ENCODE data around the gene CD19.

DNA sequence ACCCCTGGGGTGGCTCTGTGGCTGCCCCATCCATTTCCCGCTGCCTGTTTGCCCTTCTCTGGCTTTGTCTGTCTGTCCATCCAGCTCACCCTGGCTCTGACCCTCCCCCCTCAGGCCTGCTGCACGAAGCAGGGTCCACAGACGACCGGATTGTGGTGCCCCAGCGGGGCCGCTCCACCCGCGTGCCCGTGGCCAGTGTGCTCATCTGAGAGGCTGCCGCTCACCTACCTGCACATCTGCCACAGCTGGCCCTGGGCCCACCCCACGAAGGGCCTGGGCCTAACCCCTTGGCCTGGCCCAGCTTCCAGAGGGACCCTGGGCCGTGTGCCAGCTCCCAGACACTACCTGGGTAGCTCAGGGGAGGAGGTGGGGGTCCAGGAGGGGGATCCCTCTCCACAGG lies 52.3 kb downstream of the CD19 start:
- TF ChIP-seq, protein P1, sequence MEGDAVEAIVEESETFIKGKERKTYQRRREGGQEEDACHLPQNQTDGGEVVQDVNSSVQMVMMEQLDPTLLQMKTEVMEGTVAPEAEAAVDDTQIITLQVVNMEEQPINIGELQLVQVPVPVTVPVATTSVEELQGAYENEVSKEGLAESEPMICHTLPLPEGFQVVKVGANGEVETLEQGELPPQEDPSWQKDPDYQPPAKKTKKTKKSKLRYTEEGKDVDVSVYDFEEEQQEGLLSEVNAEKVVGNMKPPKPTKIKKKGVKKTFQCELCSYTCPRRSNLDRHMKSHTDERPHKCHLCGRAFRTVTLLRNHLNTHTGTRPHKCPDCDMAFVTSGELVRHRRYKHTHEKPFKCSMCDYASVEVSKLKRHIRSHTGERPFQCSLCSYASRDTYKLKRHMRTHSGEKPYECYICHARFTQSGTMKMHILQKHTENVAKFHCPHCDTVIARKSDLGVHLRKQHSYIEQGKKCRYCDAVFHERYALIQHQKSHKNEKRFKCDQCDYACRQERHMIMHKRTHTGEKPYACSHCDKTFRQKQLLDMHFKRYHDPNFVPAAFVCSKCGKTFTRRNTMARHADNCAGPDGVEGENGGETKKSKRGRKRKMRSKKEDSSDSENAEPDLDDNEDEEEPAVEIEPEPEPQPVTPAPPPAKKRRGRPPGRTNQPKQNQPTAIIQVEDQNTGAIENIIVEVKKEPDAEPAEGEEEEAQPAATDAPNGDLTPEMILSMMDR (IDR thresholded peaks at IDR 0.05): no peak
- TF ChIP-seq EP300 (IDR thresholded peaks at IDR 0.05) (no peak), POLR2A (IDR thresholded peaks at IDR 0.05) (no peak)
